Neural progenitor cell (in vitro differentiated cells): ENCODE data around the gene MYO7B. TPM values are rescaled to one million over a fixed set of nuclear protein-coding genes. Genes with fewer than 3 reads are reported as not detected.
A peak's percentile ranks its signal among the peaks of the same experiment; 100 is the strongest.

Source experiments
- DNase-seq: peaks from one replicate; pipeline ENCODE4 v3.0.0-alpha.2; 2016; ENCODE audit warnings: low spot score
- H2AFZ ChIP-seq: fragments of 200-600 bp; sonication (generic); replicated peaks from 2 replicates; pipeline ENCODE4 v1.6.1; 2016; ENCODE audit warnings: antibody characterized with exemption
- H3F3A ChIP-seq: fragments of 200-600 bp; sonication (generic); 2 replicates; pipeline ENCODE4 v1.6.1; 2016; ENCODE audit warnings: antibody characterized with exemption, low read depth
- H3K27ac ChIP-seq: fragments of 200-600 bp; sonication (generic); 2 replicates; pipeline ENCODE4 v1.5.1; 2016; ENCODE audit warnings: mild to moderate bottlenecking
- H3K27me3 ChIP-seq: fragments of 200-600 bp; sonication (generic); 2 replicates; pipeline ENCODE4 v1.6.1; 2016; ENCODE audit warnings: mild to moderate bottlenecking, moderate library complexity
- H3K36me3 ChIP-seq: fragments of 200-600 bp; sonication (generic); 2 replicates; pipeline ENCODE4 v1.5.1; 2016
- H3K4me1 ChIP-seq: fragments of 200-600 bp; sonication (generic); 2 replicates; pipeline ENCODE4 v1.6.1; 2016; ENCODE audit warnings: mixed run types
- H3K4me2 ChIP-seq: fragments of 200-600 bp; sonication (generic); 2 replicates; pipeline ENCODE4 v1.6.1; 2016
- H3K4me3 ChIP-seq: fragments of 200-600 bp; sonication (generic); 2 replicates; pipeline ENCODE4 v1.5.1; 2016
- H3K79me2 ChIP-seq: fragments of 200-600 bp; sonication (generic); 2 replicates; pipeline ENCODE4 v1.6.1; 2016; ENCODE audit warnings: low read depth
- H3K9ac ChIP-seq: fragments of 200-600 bp; sonication (generic); 2 replicates; pipeline ENCODE4 v1.6.1; 2016
- H3K9me3 ChIP-seq: fragments of 200-600 bp; sonication (generic); 2 replicates; pipeline ENCODE4 v1.5.1; 2016; ENCODE audit warnings: low read depth
- H4K20me1 ChIP-seq: fragments of 200-600 bp; sonication (generic); 2 replicates; pipeline ENCODE4 v1.6.1; 2016; ENCODE audit warnings: low read depth
- H3K27ac Mint-ChIP-seq: 3 replicates; pipeline ENCODE4 v1.8.0; 2021; ENCODE audit warnings: mixed read lengths
- H3K27me3 Mint-ChIP-seq: 2 replicates; pipeline ENCODE4 v1.8.0; 2022; ENCODE audit warnings: low read depth, mild to moderate bottlenecking, inconsistent platforms, moderate library complexity, mixed read lengths; ENCODE audit not compliant: insufficient read depth
- H3K36me3 Mint-ChIP-seq: 3 replicates; pipeline ENCODE4 v1.8.0; 2021; ENCODE audit warnings: mixed read lengths
- H3K4me1 Mint-ChIP-seq: 3 replicates; pipeline ENCODE4 v1.8.0; 2021; ENCODE audit warnings: mixed read lengths
- H3K4me3 Mint-ChIP-seq: 3 replicates; pipeline ENCODE4 v1.8.0; 2021; ENCODE audit warnings: mild to moderate bottlenecking, moderate library complexity, mixed read lengths
- H3K9me3 Mint-ChIP-seq: 3 replicates; pipeline ENCODE4 v1.8.0; 2020; ENCODE audit warnings: mixed read lengths
- CTCF ChIP-seq: fragments of 200-600 bp; sonication (generic); IDR thresholded peaks from 2 replicates; pipeline ENCODE4 v1.5.1; 2017; ENCODE audit warnings: antibody characterized with exemption, mild to moderate bottlenecking
- EZH2 ChIP-seq: fragments of 200-600 bp; sonication (generic); IDR thresholded peaks from 2 replicates; pipeline ENCODE4 v1.6.1; 2017; ENCODE audit warnings: antibody characterized with exemption, mild to moderate bottlenecking, moderate library complexity
- EZH2phosphoT487 ChIP-seq: fragments of 200-600 bp; sonication (generic); IDR thresholded peaks from 2 replicates; pipeline ENCODE4 v1.6.1; 2017; ENCODE audit warnings: antibody characterized with exemption
- total RNA-seq: library from RNA; depleted of rRNA; stranded (reverse); fragments of >200 nt; gene quantifications from 2 replicates; pipeline ENCODE4 v1.2.3, GENCODE V29; 2015; ENCODE audit warnings: low replicate concordance

MYO7B gene
- total RNA-seq, 1 donor from 2014 or later: not detected

GRCh38 chr2:127647242-127648190, 112.0 kb downstream of the MYO7B start:
- H3K4me3 ChIP-seq: no peak overlapping the region
- H3K27me3 Mint-ChIP-seq: peaks cover 17% of the 10 kb centered on the region
- no peak overlapping the region for H2AFZ ChIP-seq
- peaks cover 8% of the 10 kb centered on the region for H3K4me1 ChIP-seq
- H3K36me3 Mint-ChIP-seq: no peaks in the 10 kb centered on the region
- TF ChIP-seq CTCF (no peak), EZH2phosphoT487 (no peak), EZH2 (no peak)
- no peak overlapping the region for H3K4me3 Mint-ChIP-seq
- no peak overlapping the region for H3K27ac ChIP-seq
- H3K36me3 ChIP-seq: no peaks in the 10 kb centered on the region
- no peak overlapping the region for H3K4me2 ChIP-seq
- no peaks in the 10 kb centered on the region for H3K79me2 ChIP-seq
- peaks cover 55% of the 10 kb centered on the region for H3K4me1 Mint-ChIP-seq
- H3F3A ChIP-seq: no peaks in the 10 kb centered on the region
- no peaks in the 10 kb centered on the region for H3K9me3 ChIP-seq
- H4K20me1 ChIP-seq: no peaks in the 10 kb centered on the region
- no peak overlapping the region for H3K9ac ChIP-seq
- H3K27me3 ChIP-seq: no peaks in the 10 kb centered on the region
- no peak for DNase-seq
- H3K9me3 Mint-ChIP-seq: no peaks in the 10 kb centered on the region
- H3K27ac Mint-ChIP-seq: peak overlapping the region; percentile 97

- H3F3A ChIP-seq: no peaks in the 10 kb centered on the region
- no peak overlapping the region for H3K4me3 Mint-ChIP-seq
- no peak overlapping the region for H3K4me2 ChIP-seq
- no peaks in the 10 kb centered on the region for H3K9me3 Mint-ChIP-seq
- TF ChIP-seq CTCF (no peak), EZH2phosphoT487 (no peak), EZH2 (no peak)
- no peaks in the 10 kb centered on the region for H3K79me2 ChIP-seq
- no peak for DNase-seq
- H3K36me3 ChIP-seq: no peaks in the 10 kb centered on the region
- peaks cover 58% of the 10 kb centered on the region for H3K4me1 Mint-ChIP-seq
- H3K27ac Mint-ChIP-seq: no peak overlapping the region
- H3K27me3 ChIP-seq: no peaks in the 10 kb centered on the region
- no peaks in the 10 kb centered on the region for H3K36me3 Mint-ChIP-seq
- peaks cover 17% of the 10 kb centered on the region for H3K27me3 Mint-ChIP-seq
- no peaks in the 10 kb centered on the region for H4K20me1 ChIP-seq
- no peak overlapping the region for H3K9ac ChIP-seq
- peaks cover 8% of the 10 kb centered on the region for H3K4me1 ChIP-seq
- no peak overlapping the region for H3K27ac ChIP-seq
- no peaks in the 10 kb centered on the region for H3K9me3 ChIP-seq
- H2AFZ ChIP-seq: no peak overlapping the region
- H3K4me3 ChIP-seq: no peak overlapping the region
Observed at GRCh38 chr2:127648321-127648720, 112.8 kb downstream of the MYO7B start.

- H3F3A ChIP-seq: no peaks in the 10 kb centered on the region
- H2AFZ ChIP-seq: peak overlapping the region; percentile 81
- Mint-ChIP-seq H3K27me3 (peaks cover 12% of the 10 kb centered on the region), H3K9me3 (no peaks in the 10 kb centered on the region), H3K36me3 (no peaks in the 10 kb centered on the region), H3K27ac (no peak overlapping the region), H3K4me3 (no peak overlapping the region), H3K4me1 (peaks cover 55% of the 10 kb centered on the region)
- H3K27me3 ChIP-seq: no peaks in the 10 kb centered on the region
- H3K4me1 ChIP-seq: peaks cover 8% of the 10 kb centered on the region
- no peak overlapping the region for H3K9ac ChIP-seq
- no peak for DNase-seq
- H3K27ac ChIP-seq: no peak overlapping the region
- H3K79me2 ChIP-seq: no peaks in the 10 kb centered on the region
- H3K4me3 ChIP-seq: no peak overlapping the region
- no peaks in the 10 kb centered on the region for H3K36me3 ChIP-seq
- no peaks in the 10 kb centered on the region for H4K20me1 ChIP-seq
- TF ChIP-seq EZH2 (no peak), CTCF (no peak), EZH2phosphoT487 (no peak)
- H3K9me3 ChIP-seq: no peaks in the 10 kb centered on the region
- no peak overlapping the region for H3K4me2 ChIP-seq
Observed at GRCh38 chr2:127649100-127649611, 113.7 kb downstream of the MYO7B start.
